IMR-90 (cell line): Measurements from ENCODE around the gene EXOC6B.
"Not testable (repeated sequence)": the region's sequence is repeated elsewhere in the genome, so short reads cannot be mapped to it uniquely, and the experiment has no call there.

ENCODE experiments used
- CEBPB ChIP-seq: IDR thresholded peaks from 2 replicates; pipeline ENCODE4 v1.6.1; 2012; ENCODE audit warnings: low read depth, low read length, improper control_type of control experiment
- CHD1 ChIP-seq: IDR thresholded peaks from 2 replicates; pipeline ENCODE4 v1.6.1; 2012; ENCODE audit warnings: low read depth, low read length, improper control_type of control experiment
- MXI1 ChIP-seq: IDR thresholded peaks from 2 replicates; pipeline ENCODE4 v1.6.1; 2012; ENCODE audit warnings: low read depth, mild to moderate bottlenecking, low read length, moderate library complexity, borderline replicate concordance
- POLR2A ChIP-seq: IDR thresholded peaks from 2 replicates; pipeline ENCODE4 v1.6.1; 2012; ENCODE audit warnings: mild to moderate bottlenecking, low read depth, low read length
- RAD21 ChIP-seq: IDR thresholded peaks from 2 replicates; pipeline ENCODE4 v1.6.1; 2012; ENCODE audit warnings: low read length, improper control_type of control experiment
- RFX5 ChIP-seq: IDR thresholded peaks from 2 replicates; pipeline ENCODE4 v1.8.0; 2012; ENCODE audit warnings: low read depth, mild to moderate bottlenecking, low read length, moderate library complexity
- TF ChIP-seq, protein P1 (sequence below): fragments of 150-350 bp; IDR thresholded peaks from 2 replicates; pipeline ENCODE4 v1.6.1; 2017; ENCODE audit warnings: mild to moderate bottlenecking, antibody characterized with exemption, low read length, low read depth
- TF ChIP-seq, protein P2 (sequence below): conservative IDR thresholded peaks from 2 replicates; pipeline ENCODE4 v1.5.1; 2012; ENCODE audit warnings: mild to moderate bottlenecking, low read depth, low read length, improper control_type of control experiment
- TF ChIP-seq, protein P3 (sequence below): fragments of 150-350 bp; IDR thresholded peaks from 2 replicates; pipeline ENCODE4 v1.6.1; 2016; ENCODE audit warnings: low read depth, mild to moderate bottlenecking, low read length, moderate library complexity, borderline replicate concordance

DNA sequence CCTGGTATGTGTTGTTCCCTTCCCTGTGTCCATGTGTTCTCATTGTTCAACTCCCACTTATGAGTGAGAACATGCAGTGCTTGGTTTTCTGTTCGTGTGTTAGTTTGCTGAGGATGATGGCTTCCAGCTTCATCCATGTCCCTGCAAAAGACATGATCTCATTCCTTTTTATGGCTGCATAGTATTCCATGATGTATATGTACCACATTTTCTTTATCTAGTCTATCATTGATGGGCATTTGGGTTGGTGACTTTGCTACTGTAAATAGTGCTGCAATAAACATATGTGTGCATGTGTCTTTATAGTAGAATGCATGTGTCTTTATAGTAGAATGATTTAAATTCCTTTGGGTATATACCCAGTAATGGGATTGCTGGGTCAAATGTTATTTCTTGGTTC is 341.2 kb downstream of the EXOC6B start:
- TF ChIP-seq, protein P1, sequence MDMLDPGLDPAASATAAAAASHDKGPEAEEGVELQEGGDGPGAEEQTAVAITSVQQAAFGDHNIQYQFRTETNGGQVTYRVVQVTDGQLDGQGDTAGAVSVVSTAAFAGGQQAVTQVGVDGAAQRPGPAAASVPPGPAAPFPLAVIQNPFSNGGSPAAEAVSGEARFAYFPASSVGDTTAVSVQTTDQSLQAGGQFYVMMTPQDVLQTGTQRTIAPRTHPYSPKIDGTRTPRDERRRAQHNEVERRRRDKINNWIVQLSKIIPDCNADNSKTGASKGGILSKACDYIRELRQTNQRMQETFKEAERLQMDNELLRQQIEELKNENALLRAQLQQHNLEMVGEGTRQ = not testable (repeated sequence)
- TF ChIP-seq, protein P2, sequence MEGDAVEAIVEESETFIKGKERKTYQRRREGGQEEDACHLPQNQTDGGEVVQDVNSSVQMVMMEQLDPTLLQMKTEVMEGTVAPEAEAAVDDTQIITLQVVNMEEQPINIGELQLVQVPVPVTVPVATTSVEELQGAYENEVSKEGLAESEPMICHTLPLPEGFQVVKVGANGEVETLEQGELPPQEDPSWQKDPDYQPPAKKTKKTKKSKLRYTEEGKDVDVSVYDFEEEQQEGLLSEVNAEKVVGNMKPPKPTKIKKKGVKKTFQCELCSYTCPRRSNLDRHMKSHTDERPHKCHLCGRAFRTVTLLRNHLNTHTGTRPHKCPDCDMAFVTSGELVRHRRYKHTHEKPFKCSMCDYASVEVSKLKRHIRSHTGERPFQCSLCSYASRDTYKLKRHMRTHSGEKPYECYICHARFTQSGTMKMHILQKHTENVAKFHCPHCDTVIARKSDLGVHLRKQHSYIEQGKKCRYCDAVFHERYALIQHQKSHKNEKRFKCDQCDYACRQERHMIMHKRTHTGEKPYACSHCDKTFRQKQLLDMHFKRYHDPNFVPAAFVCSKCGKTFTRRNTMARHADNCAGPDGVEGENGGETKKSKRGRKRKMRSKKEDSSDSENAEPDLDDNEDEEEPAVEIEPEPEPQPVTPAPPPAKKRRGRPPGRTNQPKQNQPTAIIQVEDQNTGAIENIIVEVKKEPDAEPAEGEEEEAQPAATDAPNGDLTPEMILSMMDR = not testable (repeated sequence)
- not testable (repeated sequence) for TF ChIP-seq RAD21, POLR2A, CHD1, CEBPB, RFX5, MXI1
- TF ChIP-seq, protein P3, sequence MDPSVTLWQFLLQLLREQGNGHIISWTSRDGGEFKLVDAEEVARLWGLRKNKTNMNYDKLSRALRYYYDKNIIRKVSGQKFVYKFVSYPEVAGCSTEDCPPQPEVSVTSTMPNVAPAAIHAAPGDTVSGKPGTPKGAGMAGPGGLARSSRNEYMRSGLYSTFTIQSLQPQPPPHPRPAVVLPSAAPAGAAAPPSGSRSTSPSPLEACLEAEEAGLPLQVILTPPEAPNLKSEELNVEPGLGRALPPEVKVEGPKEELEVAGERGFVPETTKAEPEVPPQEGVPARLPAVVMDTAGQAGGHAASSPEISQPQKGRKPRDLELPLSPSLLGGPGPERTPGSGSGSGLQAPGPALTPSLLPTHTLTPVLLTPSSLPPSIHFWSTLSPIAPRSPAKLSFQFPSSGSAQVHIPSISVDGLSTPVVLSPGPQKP = not testable (repeated sequence)
